HepG2 (cell line): ENCODE measurements around the gene DDX10. TPM values are rescaled to one million over a fixed set of nuclear protein-coding genes. Genes with fewer than 3 reads are reported as not detected.
A peak's percentile ranks its signal among the peaks of the same experiment; 100 is the strongest.

Experiments
- ATAC-seq: fragments of 200-7000 bp; cut with Tn5 transposase; 3 replicates; pipeline ENCODE4 v1.9.1; 2020; ENCODE audit warnings: mild to moderate bottlenecking, moderate library complexity
- BruUV-seq: library from RNA; stranded (reverse); fragments of 400-500 nt; replicated peaks from 2 replicates; lab custom pipeline; 2021; lab: Mats Ljungman, UMichigan
- CTCF ChIA-PET: fragments of 300-600 bp; formaldehyde crosslinking; extraction: SDS; loops from one replicate; lab custom pipeline; 2021; ENCODE audit warnings: low total read pairs, inconsistent platforms, low intra/inter-chr PET ratio; lab: Yijun Ruan, JAX
- POLR2A ChIA-PET: fragments of 350-600 bp; sonication (Branson Sonifier 250); formaldehyde crosslinking; loops from one replicate; lab custom pipeline; 2020; ENCODE audit warnings: antibody characterized with exemption, inconsistent platforms; lab: Yijun Ruan, JAX
- DNase-seq: peaks from one replicate; pipeline ENCODE4 v3.0.0-alpha.2; 2015; ENCODE audit warnings: low spot score
- FAIRE-seq: peaks from 3 replicates; lab custom pipeline; 2011; peaks lifted over from hg19 to GRCh38; lab: Jason Lieb, UNC
- H2AFZ ChIP-seq: one replicate; pipeline ENCODE4 v1.6.1; 2011; ENCODE audit warnings: low read length, inconsistent platforms
- H3K27ac ChIP-seq: fragments of 300-600 bp; 3 replicates; pipeline ENCODE4 v1.8.0; 2011; ENCODE audit warnings: mixed run types, mild to moderate bottlenecking, mixed read lengths, low read length, inconsistent platforms; ENCODE audit not compliant: insufficient read depth; ENCODE audit errors: extremely low read length
- H3K27me3 ChIP-seq, 2 experiments: fragments of 200-600 bp in 1 of 2; 2 replicates in 1 of 2; 3 replicates in 1 of 2; pipeline versions ENCODE4 v1.6.0 to v1.8.0; 2011; ENCODE audit warnings: low read length in 2 of 2, mild to moderate bottlenecking in 2 of 2, moderate library complexity in 2 of 2, inconsistent platforms in 1 of 2; ENCODE audit not compliant: insufficient read depth in 2 of 2, control insufficient read depth in 1 of 2
- H3K36me3 ChIP-seq, 2 experiments: fragments of 200-600 bp in 1 of 2; replicated peaks in 1 of 2; 2 replicates in 1 of 2; 3 replicates in 1 of 2; pipeline versions ENCODE4 v1.5.1 to v1.8.0; 2011; ENCODE audit warnings: low read length in 2 of 2, inconsistent platforms in 1 of 2; ENCODE audit not compliant: insufficient read depth in 2 of 2, control insufficient read depth in 1 of 2
- H3K4me1 ChIP-seq: 2 replicates; pipeline ENCODE4 v1.5.1; 2012; ENCODE audit warnings: low read length, inconsistent platforms; ENCODE audit not compliant: insufficient read depth
- H3K4me2 ChIP-seq: 2 replicates; pipeline ENCODE4 v1.6.0; 2011; ENCODE audit warnings: low read depth, low read length, inconsistent platforms
- H3K4me3 ChIP-seq, 3 experiments: fragments of 200-600 bp in 1 of 3; sonication (generic), shearing (Covaris generic) in 1 of 3; replicated peaks in 1 of 3; 2 replicates each; pipeline ENCODE4 v1.5.1; 2011 to 2016; ENCODE audit warnings: low read length in 3 of 3, inconsistent platforms in 2 of 3, low read depth in 2 of 3, mild to moderate bottlenecking in 2 of 3, control low read depth in 1 of 3, mixed read lengths in 1 of 3; ENCODE audit not compliant: insufficient read depth in 1 of 3
- H3K79me2 ChIP-seq: one replicate; pipeline ENCODE4 v1.6.1; 2011; ENCODE audit warnings: low read length, inconsistent platforms; ENCODE audit not compliant: insufficient read depth
- H3K9ac ChIP-seq: 2 replicates; pipeline ENCODE4 v1.6.0; 2011; ENCODE audit warnings: mild to moderate bottlenecking, low read depth, low read length, inconsistent platforms; ENCODE audit not compliant: insufficient read depth
- H3K9me3 ChIP-seq: 2 replicates; pipeline ENCODE4 v1.5.1; 2012; ENCODE audit warnings: mild to moderate bottlenecking, low read length
- H4K20me1 ChIP-seq: 2 replicates; pipeline ENCODE4 v1.6.0; 2011; ENCODE audit warnings: inconsistent platforms, mild to moderate bottlenecking, low read length, moderate library complexity; ENCODE audit not compliant: insufficient read depth
- CEBPB ChIP-seq: IDR thresholded peaks from 2 replicates; pipeline ENCODE4 v1.6.1; 2011; ENCODE audit warnings: low read depth, low read length, improper control_type of control experiment, borderline replicate concordance
- MIER2 ChIP-seq: IDR thresholded peaks from 2 replicates; pipeline ENCODE4 v1.6.1; 2016; ENCODE audit warnings: missing biosample characterization, missing genetic modification reagents
- NR2C2 ChIP-seq: sonication (generic); formaldehyde crosslinking; IDR thresholded peaks from 2 replicates; pipeline ENCODE4 v1.4.0; 2020; ENCODE audit warnings: missing genetic modification reagents, mild to moderate bottlenecking, moderate library complexity, borderline replicate concordance
- RNF2 ChIP-seq: fragments of 450-650 bp; conservative IDR thresholded peaks from 2 replicates; pipeline ENCODE4 v1.6.1; 2016; ENCODE audit warnings: low read depth
- ZNF616 ChIP-seq: sonication (generic); formaldehyde crosslinking; IDR thresholded peaks from 2 replicates; pipeline ENCODE4 v1.5.0; 2020; ENCODE audit warnings: low read depth, mild to moderate bottlenecking, missing genetic modification reagents
- ZXDC ChIP-seq: sonication (generic); formaldehyde crosslinking; IDR thresholded peaks from 2 replicates; pipeline ENCODE4 v1.5.0; 2020; ENCODE audit warnings: mild to moderate bottlenecking, missing genetic modification reagents
- WGBS: methylation state at CpG from one replicate; pipeline ENCODE4 v1.1.6; 2017; ENCODE audit warnings: low lambda C conversion rate; 5-methylcytosine and 5-hydroxymethylcytosine counted together
- in situ Hi-C: cut with HindIII; loops from 2 replicates; pipeline ENCODE4 v1.10.0; 2017; ENCODE audit warnings: low pct_unique_long_range_greater_than_20kb; ENCODE audit not compliant: extremely low pct_ligation_motif_present
- intact Hi-C: fragments of 100-400 bp; cut with micrococcal nuclease; formaldehyde crosslinking; loops from one replicate; pipeline ENCODE4 v1.10.0; 2022; ENCODE audit not compliant: unreplicated experiment
- polyA plus RNA-seq, 8 experiments: library from polyadenylated mRNA; depleted of rRNA in 3 of 8; stranded (reverse) in 7 of 8; unstranded in 1 of 8; fragments of >200 nt; fragmentation: Illumina TruSeq in 4 of 8; extraction: Trizol in 4 of 8; gene quantifications; 2 replicates each; pipeline versions ENCODE4 v1.2.1 to v1.2.3, GENCODE V29; 2011 to 2016; ENCODE audit warnings: low read depth in 4 of 8, missing spikeins in 1 of 8, mixed read lengths in 1 of 8; ENCODE audit not compliant: insufficient read depth in 1 of 8
- total RNA-seq, 5 experiments: library from RNA; depleted of rRNA; stranded (reverse); fragments of >200 nt; fragmentation: Illumina TruSeq; extraction: Trizol; gene quantifications; 2 replicates each; pipeline ENCODE4 v1.2.3, GENCODE V29; 2016; ENCODE audit warnings: low read depth in 1 of 5

Gene DDX10
- total and polyA plus RNA-seq, 2 of the 13 experiments (the other 11 are each of a cell fraction or from before 2014, with no cell fraction given), result 17.0 to 32.0 TPM

- no peak overlapping the region for H3K4me3 ChIP-seq
- no peak for TF ChIP-seq ZNF616 (CRISPR knock-in tag)
- 0 out of 2 replicates have a peak, but pooled peaks have one; percentile 9 for TF ChIP-seq CEBPB
- TF ChIP-seq RNF2, result no peak
- no peak for TF ChIP-seq ZXDC (CRISPR knock-in tag)
- no peak for TF ChIP-seq MIER2 (CRISPR knock-in tag)
- no peak for TF ChIP-seq NR2C2 (CRISPR knock-in tag)
- FAIRE-seq (no peak), ATAC-seq (no peak), DNase-seq (no peak)
- no peaks in the 10 kb centered on the region for H3K9me3 ChIP-seq
- no TSS peak for BruUV-seq
- no peak overlapping the region for H3K4me2 ChIP-seq
- no peak overlapping the region for H3K9ac ChIP-seq
- intact Hi-C loops, result no loop called here
- POLR2A ChIA-PET, result no interaction called here
- H3K36me3 ChIP-seq, result no peaks in the 10 kb centered on the region
- in situ Hi-C loops, result no loop called here
- no peaks in the 10 kb centered on the region for H4K20me1 ChIP-seq
- H3K4me1 ChIP-seq, result peaks cover 22% of the 10 kb centered on the region
- H3K27me3 ChIP-seq, result no peaks in the 10 kb centered on the region
- H3K79me2 ChIP-seq, result peaks cover 5% of the 10 kb centered on the region
- H3K27ac ChIP-seq, result no peak overlapping the region
- 84% methylated on average over 2 of the region's 2 CpGs for WGBS
- H2AFZ ChIP-seq, result no peak overlapping the region
- CTCF ChIA-PET, result no interaction called here
These were observed 93.6 kb downstream of the DDX10 start for GRCh38 chr11:108758458-108758857.
